HepG2 (cell line): ENCODE measurements around the gene ZFR2. TPM values are rescaled to one million over a fixed set of nuclear protein-coding genes. Genes with fewer than 3 reads are reported as not detected.

Source experiments
- AGO1 ChIP-seq: fragments of 200-400 bp; formaldehyde crosslinking; IDR thresholded peaks from 2 replicates; pipeline ENCODE4 v1.6.1; 2017; ENCODE audit warnings: mild to moderate bottlenecking, low read depth, low read length, moderate library complexity; ENCODE audit not compliant: poor library complexity, severe bottlenecking
- ARNT2 ChIP-seq: sonication (generic); formaldehyde crosslinking; IDR thresholded peaks from 2 replicates; pipeline ENCODE4 v1.8.0; 2022; ENCODE audit warnings: mild to moderate bottlenecking, low read depth, missing genetic modification reagents, moderate library complexity
- ATF7-NPFF ChIP-seq: sonication (generic); formaldehyde crosslinking; IDR thresholded peaks from 2 replicates; pipeline ENCODE4 v1.8.1; 2023; ENCODE audit warnings: mild to moderate bottlenecking, low read depth, missing genetic modification reagents, moderate library complexity
- CTCF ChIP-seq: sonication (generic); formaldehyde crosslinking; IDR thresholded peaks from 2 replicates; pipeline ENCODE4 v1.5.0; 2020; ENCODE audit warnings: mild to moderate bottlenecking, missing genetic modification reagents, moderate library complexity
- HNRNPLL ChIP-seq: fragments of 200-400 bp; formaldehyde crosslinking; IDR thresholded peaks from 2 replicates; pipeline ENCODE4 v1.6.1; 2017; ENCODE audit warnings: mild to moderate bottlenecking, low read depth, low read length; ENCODE audit not compliant: poor library complexity, severe bottlenecking
- HOXA7 ChIP-seq: sonication (generic); formaldehyde crosslinking; IDR thresholded peaks from 2 replicates; pipeline ENCODE4 v1.8.1; 2022; ENCODE audit warnings: mild to moderate bottlenecking, missing genetic modification reagents, moderate library complexity
- HOXA9 ChIP-seq: sonication (generic); formaldehyde crosslinking; IDR thresholded peaks from 2 replicates; pipeline ENCODE4 v1.8.1; 2022; ENCODE audit warnings: missing genetic modification reagents, mild to moderate bottlenecking, moderate library complexity, borderline replicate concordance
- KMT2B ChIP-seq: IDR thresholded peaks from 2 replicates; pipeline ENCODE4 v1.6.1; 2016; ENCODE audit warnings: missing genetic modification reagents, missing compliant biosample characterization
- NFKB2 ChIP-seq: sonication (generic); formaldehyde crosslinking; IDR thresholded peaks from 2 replicates; pipeline ENCODE4 v1.4.0; 2020; ENCODE audit warnings: missing genetic modification reagents, borderline replicate concordance
- NKX3-1 ChIP-seq: sonication (generic); formaldehyde crosslinking; IDR thresholded peaks from 2 replicates; pipeline ENCODE4 v1.5.0; 2020; ENCODE audit warnings: missing genetic modification reagents
- RNF2 ChIP-seq: fragments of 450-650 bp; conservative IDR thresholded peaks from 2 replicates; pipeline ENCODE4 v1.6.1; 2016; ENCODE audit warnings: low read depth
- SP5 ChIP-seq: IDR thresholded peaks from 2 replicates; pipeline ENCODE4 v1.6.1; 2016; ENCODE audit warnings: low read depth, borderline replicate concordance
- THAP11 ChIP-seq: IDR thresholded peaks from 2 replicates; pipeline ENCODE4 v1.6.1; 2016; ENCODE audit warnings: missing biosample characterization, missing genetic modification reagents
- ZBTB33 ChIP-seq: sonication (generic); formaldehyde crosslinking; IDR thresholded peaks from 2 replicates; pipeline ENCODE4 v1.4.0; 2020; ENCODE audit warnings: missing genetic modification reagents
- ZNF510 ChIP-seq: sonication (generic); formaldehyde crosslinking; IDR thresholded peaks from 2 replicates; pipeline ENCODE4 v1.4.0; 2020; ENCODE audit warnings: low read depth, mild to moderate bottlenecking, missing genetic modification reagents
- ZNF768 ChIP-seq: sonication (generic); formaldehyde crosslinking; IDR thresholded peaks from 2 replicates; pipeline ENCODE4 v1.4.0; 2020; ENCODE audit warnings: missing genetic modification reagents
- ZNF775 ChIP-seq: sonication (generic); formaldehyde crosslinking; IDR thresholded peaks from 2 replicates; pipeline ENCODE4 v1.4.0; 2020; ENCODE audit warnings: missing genetic modification reagents, mild to moderate bottlenecking, moderate library complexity, borderline replicate concordance
- ZNF790 ChIP-seq: sonication (generic); formaldehyde crosslinking; IDR thresholded peaks from 2 replicates; pipeline ENCODE4 v1.8.0; 2022; ENCODE audit warnings: missing genetic modification reagents, mild to moderate bottlenecking, borderline replicate concordance
- ZSCAN12 ChIP-seq: sonication (generic); formaldehyde crosslinking; IDR thresholded peaks from 2 replicates; pipeline ENCODE4 v1.9.0; 2021; ENCODE audit warnings: mild to moderate bottlenecking, missing genetic modification reagents
- polyA plus RNA-seq, 8 experiments: library from polyadenylated mRNA; depleted of rRNA in 3 of 8; stranded (reverse) in 7 of 8; unstranded in 1 of 8; fragments of >200 nt; fragmentation: Illumina TruSeq in 4 of 8; extraction: Trizol in 4 of 8; gene quantifications; 2 replicates each; pipeline versions ENCODE4 v1.2.1 to v1.2.3, GENCODE V29; 2011 to 2016; ENCODE audit warnings: low read depth in 4 of 8, missing spikeins in 1 of 8, mixed read lengths in 1 of 8; ENCODE audit not compliant: insufficient read depth in 1 of 8
- total RNA-seq, 5 experiments: library from RNA; depleted of rRNA; stranded (reverse); fragments of >200 nt; fragmentation: Illumina TruSeq; extraction: Trizol; gene quantifications; 2 replicates each; pipeline ENCODE4 v1.2.3, GENCODE V29; 2016; ENCODE audit warnings: low read depth in 1 of 5
- TF ChIP-seq, protein P1 (sequence below): sonication (generic); formaldehyde crosslinking; IDR thresholded peaks from 2 replicates; pipeline ENCODE4 v1.4.0; 2020; ENCODE audit warnings: missing genetic modification reagents

Gene ZFR2
- total and polyA plus RNA-seq, 2 of the 13 experiments (the other 11 are each of a cell fraction or from before 2014, with no cell fraction given): 0.37 to 0.69 TPM

DNA sequence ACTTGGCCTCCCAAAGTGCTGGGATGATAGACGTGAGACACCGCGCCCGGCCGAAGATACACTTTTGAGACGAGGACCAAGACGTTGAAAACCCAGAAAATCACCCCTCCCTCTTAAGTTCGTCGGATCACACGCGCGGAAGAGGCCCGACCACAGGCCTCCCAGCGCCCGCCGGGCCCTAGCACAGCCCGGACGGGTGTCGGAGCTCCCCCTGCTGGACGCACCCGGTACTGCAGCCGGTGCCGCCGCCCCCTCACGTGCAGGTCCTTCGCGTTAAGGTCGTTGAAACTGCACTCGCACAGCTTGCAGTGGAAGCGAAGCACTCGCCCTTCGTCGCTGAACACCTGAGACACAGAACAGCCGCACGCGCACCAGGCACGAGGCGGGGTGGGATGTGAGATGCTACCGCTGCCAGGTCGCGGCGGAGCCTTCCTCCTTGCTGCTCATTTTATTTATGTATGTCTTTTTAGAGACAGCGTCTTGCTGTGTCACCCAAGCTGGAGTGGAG is 46.9 kb downstream of the ZFR2 start (continued):
- TF ChIP-seq, protein P1, sequence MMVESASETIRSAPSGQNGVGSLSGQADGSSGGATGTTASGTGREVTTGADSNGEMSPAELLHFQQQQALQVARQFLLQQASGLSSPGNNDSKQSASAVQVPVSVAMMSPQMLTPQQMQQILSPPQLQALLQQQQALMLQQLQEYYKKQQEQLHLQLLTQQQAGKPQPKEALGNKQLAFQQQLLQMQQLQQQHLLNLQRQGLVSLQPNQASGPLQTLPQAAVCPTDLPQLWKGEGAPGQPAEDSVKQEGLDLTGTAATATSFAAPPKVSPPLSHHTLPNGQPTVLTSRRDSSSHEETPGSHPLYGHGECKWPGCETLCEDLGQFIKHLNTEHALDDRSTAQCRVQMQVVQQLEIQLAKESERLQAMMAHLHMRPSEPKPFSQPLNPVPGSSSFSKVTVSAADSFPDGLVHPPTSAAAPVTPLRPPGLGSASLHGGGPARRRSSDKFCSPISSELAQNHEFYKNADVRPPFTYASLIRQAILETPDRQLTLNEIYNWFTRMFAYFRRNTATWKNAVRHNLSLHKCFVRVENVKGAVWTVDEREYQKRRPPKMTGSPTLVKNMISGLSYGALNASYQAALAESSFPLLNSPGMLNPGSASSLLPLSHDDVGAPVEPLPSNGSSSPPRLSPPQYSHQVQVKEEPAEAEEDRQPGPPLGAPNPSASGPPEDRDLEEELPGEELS (CRISPR knock-in tag): no peak
- TF ChIP-seq HOXA9 (CRISPR knock-in tag): 0 out of 2 replicates have a peak, but pooled peaks have one; percentile 27
- no peak for TF ChIP-seq KMT2B (CRISPR knock-in tag)
- peak; percentile 31; the same call in 1 of the 2 replicates for TF ChIP-seq THAP11
- TF ChIP-seq ZNF790 (CRISPR knock-in tag): no peak
- 0 out of 2 replicates have a peak, but pooled peaks have one; percentile 50 for TF ChIP-seq ARNT2 (CRISPR knock-in tag)
- peak; percentile 39; the same call in 1 of the 2 replicates for TF ChIP-seq NFKB2
- no peak for TF ChIP-seq ZNF775 (CRISPR knock-in tag)
- TF ChIP-seq ZSCAN12 (CRISPR knock-in tag): no peak
- peak; percentile 65; the same call in 1 of the 2 replicates for TF ChIP-seq ZBTB33
- no peak for TF ChIP-seq ZNF510 (CRISPR knock-in tag)
- TF ChIP-seq NKX3-1 (CRISPR knock-in tag): no peak
- TF ChIP-seq RNF2: peak; percentile 53; the same call in 1 of the 2 replicates
- peak; percentile 63; the same call in 1 of the 2 replicates for TF ChIP-seq SP5 (CRISPR knock-in tag)
- TF ChIP-seq ZNF768 (CRISPR knock-in tag): peak; percentile 82; the same call in 1 of the 2 replicates
- peak; percentile 47 for TF ChIP-seq AGO1
- TF ChIP-seq HNRNPLL: peak; percentile 38
- TF ChIP-seq HOXA7 (CRISPR knock-in tag): no peak
- peak; percentile 94 for TF ChIP-seq CTCF (CRISPR knock-in tag)
- TF ChIP-seq ATF7-NPFF (CRISPR knock-in tag): peak; percentile 39; the same call in 1 of the 2 replicates
